Measurements from ENCODE around the gene POLR1A.

Gene POLR1A

DNA sequence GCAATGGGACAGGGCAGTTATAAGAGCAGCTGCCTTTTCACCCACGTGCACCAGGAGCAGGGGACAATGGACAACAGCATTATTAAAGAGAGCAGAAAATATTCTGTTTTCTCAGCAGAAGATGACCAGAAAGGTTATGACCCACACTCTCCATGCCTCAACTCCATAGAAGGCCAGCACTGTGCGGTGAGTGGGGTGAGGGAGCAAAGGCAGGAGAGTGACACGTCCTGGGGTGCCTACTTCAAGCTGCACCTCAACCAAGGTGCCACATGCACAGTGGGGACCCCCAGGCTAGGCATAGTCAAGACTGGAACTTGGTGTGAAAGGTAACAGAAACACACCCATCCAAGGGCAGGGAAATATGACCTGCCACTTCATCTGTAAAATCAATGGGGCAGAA is 50.4 kb downstream of the POLR1A start:
- TF ChIP-seq ESRRG (CRISPR knock-in tag; IDR thresholded peaks at IDR 0.05) (no peak), ARNTL (CRISPR knock-in tag; IDR thresholded peaks at IDR 0.05; ENCODE audit: borderline replicate concordance, low read depth) (no peak), TOX (CRISPR knock-in tag; IDR thresholded peaks at IDR 0.05; ENCODE audit: borderline replicate concordance) (no peak), OSR1 (CRISPR knock-in tag; IDR thresholded peaks at IDR 0.05) (no peak), ZNF565 (CRISPR knock-in tag; conservative IDR thresholded peaks at IDR 0.05; ENCODE audit: low read depth) (no peak), CSDC2 (CRISPR knock-in tag; IDR thresholded peaks at IDR 0.05) (no peak), GLIS3 (CRISPR knock-in tag; IDR thresholded peaks at IDR 0.05) (no peak), ZFP30 (CRISPR knock-in tag; IDR thresholded peaks at IDR 0.05) (no peak), ZFP3 (CRISPR knock-in tag; IDR thresholded peaks at IDR 0.05) (no peak), ZNF8 (CRISPR knock-in tag; IDR thresholded peaks at IDR 0.05) (no peak), ISL1 (CRISPR knock-in tag; IDR thresholded peaks at IDR 0.05) (no peak), ZNF70 (CRISPR knock-in tag; IDR thresholded peaks at IDR 0.05) (no peak), TCF4 (CRISPR knock-in tag; IDR thresholded peaks at IDR 0.05; ENCODE audit: borderline replicate concordance) (no peak), ZC3H10 (CRISPR knock-in tag; IDR thresholded peaks at IDR 0.05) (no peak)
- TF ChIP-seq, protein P1, sequence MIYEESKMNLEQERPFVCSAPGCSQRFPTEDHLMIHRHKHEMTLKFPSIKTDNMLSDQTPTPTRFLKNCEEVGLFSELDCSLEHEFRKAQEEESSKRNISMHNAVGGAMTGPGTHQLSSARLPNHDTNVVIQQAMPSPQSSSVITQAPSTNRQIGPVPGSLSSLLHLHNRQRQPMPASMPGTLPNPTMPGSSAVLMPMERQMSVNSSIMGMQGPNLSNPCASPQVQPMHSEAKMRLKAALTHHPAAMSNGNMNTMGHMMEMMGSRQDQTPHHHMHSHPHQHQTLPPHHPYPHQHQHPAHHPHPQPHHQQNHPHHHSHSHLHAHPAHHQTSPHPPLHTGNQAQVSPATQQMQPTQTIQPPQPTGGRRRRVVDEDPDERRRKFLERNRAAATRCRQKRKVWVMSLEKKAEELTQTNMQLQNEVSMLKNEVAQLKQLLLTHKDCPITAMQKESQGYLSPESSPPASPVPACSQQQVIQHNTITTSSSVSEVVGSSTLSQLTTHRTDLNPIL (CRISPR knock-in tag; IDR thresholded peaks at IDR 0.05; ENCODE audit: low read depth), result no peak
- TF ChIP-seq, protein P2, sequence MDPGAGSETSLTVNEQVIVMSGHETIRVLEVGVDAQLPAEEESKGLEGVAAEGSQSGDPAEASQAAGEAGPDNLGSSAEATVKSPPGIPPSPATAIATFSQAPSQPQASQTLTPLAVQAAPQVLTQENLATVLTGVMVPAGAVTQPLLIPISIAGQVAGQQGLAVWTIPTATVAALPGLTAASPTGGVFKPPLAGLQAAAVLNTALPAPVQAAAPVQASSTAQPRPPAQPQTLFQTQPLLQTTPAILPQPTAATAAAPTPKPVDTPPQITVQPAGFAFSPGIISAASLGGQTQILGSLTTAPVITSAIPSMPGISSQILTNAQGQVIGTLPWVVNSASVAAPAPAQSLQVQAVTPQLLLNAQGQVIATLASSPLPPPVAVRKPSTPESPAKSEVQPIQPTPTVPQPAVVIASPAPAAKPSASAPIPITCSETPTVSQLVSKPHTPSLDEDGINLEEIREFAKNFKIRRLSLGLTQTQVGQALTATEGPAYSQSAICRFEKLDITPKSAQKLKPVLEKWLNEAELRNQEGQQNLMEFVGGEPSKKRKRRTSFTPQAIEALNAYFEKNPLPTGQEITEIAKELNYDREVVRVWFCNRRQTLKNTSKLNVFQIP (CRISPR knock-in tag; IDR thresholded peaks at IDR 0.05; ENCODE audit: borderline replicate concordance, low read depth), result no peak
- no peak for ATAC-seq

DNA sequence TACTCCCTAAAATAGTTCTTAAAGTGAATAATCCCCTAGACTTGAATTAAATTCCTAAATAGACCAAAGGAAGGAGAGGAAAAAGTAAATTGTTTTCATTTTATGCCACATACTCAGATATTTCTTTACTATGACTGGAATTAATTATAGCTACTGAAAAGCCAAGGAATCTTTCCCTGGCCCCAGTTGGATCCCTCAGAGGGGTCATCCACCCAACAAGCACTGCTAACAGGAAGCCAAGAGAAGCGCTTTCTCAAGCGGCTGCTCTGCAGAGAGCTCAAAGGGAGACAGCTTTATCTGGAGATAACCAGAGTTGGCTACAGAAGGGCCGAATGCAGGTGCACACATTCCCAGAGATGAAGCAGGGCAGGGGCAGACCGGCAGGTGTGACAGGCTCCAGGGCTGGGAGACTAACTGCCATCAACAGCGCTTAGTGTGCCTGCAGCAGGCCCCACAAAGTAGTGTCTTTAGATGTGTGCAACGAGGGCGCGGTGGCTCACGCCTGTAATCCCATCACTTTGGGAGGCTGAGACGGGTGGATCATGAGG is 51.1 kb downstream of the POLR1A start:
- ATAC-seq, result peak; percentile 71
- no peak for TF ChIP-seq TOX (CRISPR knock-in tag; IDR thresholded peaks at IDR 0.05; ENCODE audit: borderline replicate concordance)
- TF ChIP-seq, protein P2 (CRISPR knock-in tag; IDR thresholded peaks at IDR 0.05; ENCODE audit: borderline replicate concordance, low read depth), result no peak
- TF ChIP-seq ZC3H10 (CRISPR knock-in tag; IDR thresholded peaks at IDR 0.05), result no peak
- no peak for TF ChIP-seq ARNTL (CRISPR knock-in tag; IDR thresholded peaks at IDR 0.05; ENCODE audit: borderline replicate concordance, low read depth)
- no peak for TF ChIP-seq ZFP3 (CRISPR knock-in tag; IDR thresholded peaks at IDR 0.05)
- TF ChIP-seq ZNF8 (CRISPR knock-in tag; IDR thresholded peaks at IDR 0.05), result no peak
- TF ChIP-seq, protein P3, sequence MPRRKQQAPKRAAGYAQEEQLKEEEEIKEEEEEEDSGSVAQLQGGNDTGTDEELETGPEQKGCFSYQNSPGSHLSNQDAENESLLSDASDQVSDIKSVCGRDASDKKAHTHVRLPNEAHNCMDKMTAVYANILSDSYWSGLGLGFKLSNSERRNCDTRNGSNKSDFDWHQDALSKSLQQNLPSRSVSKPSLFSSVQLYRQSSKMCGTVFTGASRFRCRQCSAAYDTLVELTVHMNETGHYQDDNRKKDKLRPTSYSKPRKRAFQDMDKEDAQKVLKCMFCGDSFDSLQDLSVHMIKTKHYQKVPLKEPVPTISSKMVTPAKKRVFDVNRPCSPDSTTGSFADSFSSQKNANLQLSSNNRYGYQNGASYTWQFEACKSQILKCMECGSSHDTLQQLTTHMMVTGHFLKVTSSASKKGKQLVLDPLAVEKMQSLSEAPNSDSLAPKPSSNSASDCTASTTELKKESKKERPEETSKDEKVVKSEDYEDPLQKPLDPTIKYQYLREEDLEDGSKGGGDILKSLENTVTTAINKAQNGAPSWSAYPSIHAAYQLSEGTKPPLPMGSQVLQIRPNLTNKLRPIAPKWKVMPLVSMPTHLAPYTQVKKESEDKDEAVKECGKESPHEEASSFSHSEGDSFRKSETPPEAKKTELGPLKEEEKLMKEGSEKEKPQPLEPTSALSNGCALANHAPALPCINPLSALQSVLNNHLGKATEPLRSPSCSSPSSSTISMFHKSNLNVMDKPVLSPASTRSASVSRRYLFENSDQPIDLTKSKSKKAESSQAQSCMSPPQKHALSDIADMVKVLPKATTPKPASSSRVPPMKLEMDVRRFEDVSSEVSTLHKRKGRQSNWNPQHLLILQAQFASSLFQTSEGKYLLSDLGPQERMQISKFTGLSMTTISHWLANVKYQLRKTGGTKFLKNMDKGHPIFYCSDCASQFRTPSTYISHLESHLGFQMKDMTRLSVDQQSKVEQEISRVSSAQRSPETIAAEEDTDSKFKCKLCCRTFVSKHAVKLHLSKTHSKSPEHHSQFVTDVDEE (CRISPR knock-in tag; IDR thresholded peaks at IDR 0.05), result no peak
- TF ChIP-seq ZNF565 (CRISPR knock-in tag; conservative IDR thresholded peaks at IDR 0.05; ENCODE audit: low read depth), result no peak
- no peak for TF ChIP-seq RARB (CRISPR knock-in tag; IDR thresholded peaks at IDR 0.05)
- TF ChIP-seq GLIS3 (CRISPR knock-in tag; IDR thresholded peaks at IDR 0.05), result no peak
- no peak for TF ChIP-seq TCF4 (CRISPR knock-in tag; IDR thresholded peaks at IDR 0.05; ENCODE audit: borderline replicate concordance)
- TF ChIP-seq ESRRG (CRISPR knock-in tag; IDR thresholded peaks at IDR 0.05), result no peak
- no peak for TF ChIP-seq OSR1 (CRISPR knock-in tag; IDR thresholded peaks at IDR 0.05)
- TF ChIP-seq ZNF70 (CRISPR knock-in tag; IDR thresholded peaks at IDR 0.05), result no peak
- no peak for TF ChIP-seq BACH2 (CRISPR knock-in tag; IDR thresholded peaks at IDR 0.05; ENCODE audit: borderline replicate concordance)
- TF ChIP-seq ZFP30 (CRISPR knock-in tag; IDR thresholded peaks at IDR 0.05), result no peak
- TF ChIP-seq ISL1 (CRISPR knock-in tag; IDR thresholded peaks at IDR 0.05), result no peak

DNA sequence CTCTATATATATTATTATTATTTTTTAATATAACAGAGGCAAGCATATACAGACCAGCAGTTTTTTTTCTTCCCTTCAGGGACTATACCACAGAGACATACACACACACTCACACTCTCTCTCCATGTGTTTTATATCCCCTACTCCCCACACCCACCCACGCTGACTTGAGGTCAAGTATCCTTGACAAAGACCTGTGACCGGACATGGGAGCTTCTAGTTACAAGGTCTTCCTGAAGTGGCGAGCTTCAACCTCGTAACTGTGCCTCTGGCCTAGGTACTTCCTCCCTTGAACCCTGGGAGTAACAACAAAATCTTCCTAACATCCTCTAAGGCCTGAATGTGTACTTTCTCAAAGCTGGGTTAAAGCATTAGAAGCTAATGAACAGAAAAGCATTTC is 52.5 kb downstream of the POLR1A start:
- TF ChIP-seq BACH2 (CRISPR knock-in tag; IDR thresholded peaks at IDR 0.05; ENCODE audit: borderline replicate concordance), result no peak
- no peak for TF ChIP-seq ARNTL (CRISPR knock-in tag; IDR thresholded peaks at IDR 0.05; ENCODE audit: borderline replicate concordance, low read depth)
- TF ChIP-seq ZNF565 (CRISPR knock-in tag; conservative IDR thresholded peaks at IDR 0.05; ENCODE audit: low read depth), result no peak
- no peak for ATAC-seq

DNA sequence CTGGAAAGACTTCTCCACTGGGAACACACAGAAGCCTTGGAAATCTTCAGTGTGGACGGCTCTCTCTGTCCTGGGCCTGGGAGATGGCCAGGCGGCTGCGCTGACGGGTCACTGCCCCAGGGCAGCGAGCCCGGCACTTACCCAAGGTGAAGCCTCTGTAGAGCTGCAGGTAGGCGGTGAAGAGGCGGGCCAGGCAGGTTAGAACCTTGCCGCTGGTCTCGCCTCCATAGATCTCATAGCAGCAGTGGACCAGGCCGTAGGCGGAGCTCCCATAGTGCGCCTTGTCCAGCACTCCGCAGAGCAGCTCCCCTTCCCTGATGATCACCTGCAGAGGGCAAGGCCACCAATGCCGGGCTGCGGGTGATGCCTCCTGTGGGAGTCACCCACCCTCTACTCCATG is 53.0 kb downstream of the POLR1A start:
- no peak for ATAC-seq
- TF ChIP-seq CSDC2 (CRISPR knock-in tag; IDR thresholded peaks at IDR 0.05), result no peak
- TF ChIP-seq, protein P4, sequence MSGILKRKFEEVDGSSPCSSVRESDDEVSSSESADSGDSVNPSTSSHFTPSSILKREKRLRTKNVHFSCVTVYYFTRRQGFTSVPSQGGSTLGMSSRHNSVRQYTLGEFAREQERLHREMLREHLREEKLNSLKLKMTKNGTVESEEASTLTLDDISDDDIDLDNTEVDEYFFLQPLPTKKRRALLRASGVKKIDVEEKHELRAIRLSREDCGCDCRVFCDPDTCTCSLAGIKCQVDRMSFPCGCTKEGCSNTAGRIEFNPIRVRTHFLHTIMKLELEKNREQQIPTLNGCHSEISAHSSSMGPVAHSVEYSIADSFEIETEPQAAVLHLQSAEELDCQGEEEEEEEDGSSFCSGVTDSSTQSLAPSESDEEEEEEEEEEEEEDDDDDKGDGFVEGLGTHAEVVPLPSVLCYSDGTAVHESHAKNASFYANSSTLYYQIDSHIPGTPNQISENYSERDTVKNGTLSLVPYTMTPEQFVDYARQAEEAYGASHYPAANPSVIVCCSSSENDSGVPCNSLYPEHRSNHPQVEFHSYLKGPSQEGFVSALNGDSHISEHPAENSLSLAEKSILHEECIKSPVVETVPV (CRISPR knock-in tag; IDR thresholded peaks at IDR 0.05), result no peak
- TF ChIP-seq ISL1 (CRISPR knock-in tag; IDR thresholded peaks at IDR 0.05), result no peak
- no peak for TF ChIP-seq ZFP30 (CRISPR knock-in tag; IDR thresholded peaks at IDR 0.05)
- TF ChIP-seq, protein P3 (CRISPR knock-in tag; IDR thresholded peaks at IDR 0.05), result no peak
- TF ChIP-seq OSR1 (CRISPR knock-in tag; IDR thresholded peaks at IDR 0.05), result no peak

Data from SK-N-SH treated with all-trans-retinoic acid at 6 μM for 48 hours (cell line).